GM21717 (cell line): ENCODE data around the gene SCARB1.

Experiments
- ATAC-seq: cut with Tn5 transposase; IDR thresholded peaks from one replicate; pipeline ENCODE4 v1.9.1; 2021; ENCODE audit warnings: mild to moderate bottlenecking, moderate library complexity; ENCODE audit not compliant: unreplicated experiment

SCARB1 gene

DNA sequence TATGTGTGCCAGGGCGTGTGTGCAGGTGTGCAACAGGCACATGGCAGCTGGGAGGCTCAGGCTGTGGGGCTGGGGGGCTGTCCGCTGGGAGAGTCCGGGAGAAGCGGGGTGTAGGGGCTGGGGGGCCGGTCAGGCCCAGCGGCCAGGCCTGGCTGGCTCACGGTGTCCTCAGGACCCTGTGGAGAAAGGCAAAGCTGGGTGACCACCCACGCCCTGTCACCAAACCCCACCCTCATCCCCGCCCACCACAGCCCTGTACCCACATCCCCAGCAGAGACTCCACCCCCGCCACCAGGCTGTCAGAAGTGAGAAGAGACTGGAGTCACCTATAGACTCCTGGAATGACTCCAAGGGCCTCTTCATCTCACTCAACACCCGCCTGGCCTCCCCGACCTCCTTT is 85.3 kb downstream of the SCARB1 start:
- no peak for ATAC-seq

GRCh38 chr12:124777399-124778372 is 86.0 kb downstream of the SCARB1 start:
- no peak for ATAC-seq

DNA sequence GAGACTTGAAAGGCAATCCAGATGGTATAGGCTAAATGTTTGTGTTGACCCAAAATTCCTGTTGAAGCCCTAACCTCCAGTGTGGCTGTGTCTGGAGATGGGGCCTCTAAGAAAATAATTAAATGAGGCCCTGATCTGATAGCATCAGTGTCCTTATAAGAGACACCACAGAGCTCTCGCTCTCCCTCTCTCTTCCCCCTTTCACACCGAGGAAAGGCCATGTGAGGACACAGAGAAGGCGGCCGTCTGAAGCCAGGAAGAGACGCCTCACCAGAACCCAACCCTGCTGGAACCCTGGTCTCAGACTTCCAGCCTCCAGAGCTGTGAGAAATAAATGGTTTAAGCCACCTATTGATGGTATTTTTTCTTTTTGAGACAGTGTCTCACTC is 87.5 kb downstream of the SCARB1 start:
- ATAC-seq, result no peak

GRCh38 chr12:124774462-124775167 is 89.0 kb downstream of the SCARB1 start:
- ATAC-seq, result peak; percentile 76

DNA sequence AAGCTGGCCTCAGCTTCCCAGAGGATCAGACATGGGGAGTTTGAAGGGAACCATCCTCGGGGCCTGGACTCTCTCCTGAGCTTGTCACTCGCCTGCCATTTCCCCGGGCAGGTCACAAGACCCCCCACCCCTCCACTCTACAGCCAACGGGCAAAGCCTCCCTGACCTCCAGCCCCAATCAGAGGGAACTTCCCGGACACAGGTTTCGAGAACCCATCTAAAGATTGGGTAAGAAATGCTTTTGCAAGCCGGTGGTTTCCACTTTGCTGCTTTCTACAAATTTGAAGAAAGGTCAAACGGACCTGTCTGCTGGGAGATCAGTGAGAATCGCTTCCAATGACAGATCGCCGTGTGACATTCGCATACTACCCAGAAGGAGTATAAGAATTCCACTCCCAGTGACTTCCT is 89.6 kb downstream of the SCARB1 start:
- peak; percentile 38 for ATAC-seq

DNA sequence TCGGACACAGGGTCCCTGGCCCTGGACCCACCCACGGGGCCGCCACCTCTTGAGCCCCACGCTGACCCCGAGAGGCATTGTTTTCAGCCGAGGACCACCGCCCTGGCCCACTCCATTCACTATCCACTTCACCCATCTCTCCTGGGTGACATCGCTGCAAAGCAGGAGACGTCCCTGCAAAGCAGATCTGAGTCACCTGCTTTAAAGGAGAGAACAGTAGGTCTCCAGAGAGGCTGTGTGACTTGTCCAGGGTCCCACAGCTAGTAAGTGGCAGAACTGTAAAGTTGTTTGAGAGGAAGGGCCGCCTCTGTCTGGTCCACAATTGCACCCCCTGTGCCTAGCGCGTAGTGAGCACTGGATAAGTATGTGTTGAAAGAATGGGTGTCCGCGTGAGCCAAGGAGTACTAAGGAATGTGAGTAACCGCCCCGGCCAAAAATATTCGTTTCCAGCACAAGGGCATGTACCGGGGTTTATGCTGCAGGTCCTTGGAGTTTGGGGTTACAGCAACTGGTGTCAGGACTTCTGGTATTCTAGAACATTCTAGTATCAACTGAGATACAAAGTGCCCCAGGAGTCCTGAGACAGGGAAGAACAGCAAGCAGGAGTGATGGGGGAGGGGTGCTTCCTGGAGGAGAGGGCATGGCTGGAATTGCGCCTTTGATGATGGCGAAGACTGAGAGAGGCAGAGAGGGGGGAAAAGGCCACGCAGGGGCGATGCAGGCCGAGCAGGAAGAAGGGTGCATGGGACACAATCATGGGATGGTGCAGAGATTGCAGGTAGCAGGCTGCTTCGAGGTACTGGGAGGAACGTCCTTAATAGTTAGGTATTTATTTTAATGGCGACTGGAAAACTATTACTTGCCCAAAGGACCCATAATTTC is 91.1 kb downstream of the SCARB1 start:
- no peak for ATAC-seq

DNA sequence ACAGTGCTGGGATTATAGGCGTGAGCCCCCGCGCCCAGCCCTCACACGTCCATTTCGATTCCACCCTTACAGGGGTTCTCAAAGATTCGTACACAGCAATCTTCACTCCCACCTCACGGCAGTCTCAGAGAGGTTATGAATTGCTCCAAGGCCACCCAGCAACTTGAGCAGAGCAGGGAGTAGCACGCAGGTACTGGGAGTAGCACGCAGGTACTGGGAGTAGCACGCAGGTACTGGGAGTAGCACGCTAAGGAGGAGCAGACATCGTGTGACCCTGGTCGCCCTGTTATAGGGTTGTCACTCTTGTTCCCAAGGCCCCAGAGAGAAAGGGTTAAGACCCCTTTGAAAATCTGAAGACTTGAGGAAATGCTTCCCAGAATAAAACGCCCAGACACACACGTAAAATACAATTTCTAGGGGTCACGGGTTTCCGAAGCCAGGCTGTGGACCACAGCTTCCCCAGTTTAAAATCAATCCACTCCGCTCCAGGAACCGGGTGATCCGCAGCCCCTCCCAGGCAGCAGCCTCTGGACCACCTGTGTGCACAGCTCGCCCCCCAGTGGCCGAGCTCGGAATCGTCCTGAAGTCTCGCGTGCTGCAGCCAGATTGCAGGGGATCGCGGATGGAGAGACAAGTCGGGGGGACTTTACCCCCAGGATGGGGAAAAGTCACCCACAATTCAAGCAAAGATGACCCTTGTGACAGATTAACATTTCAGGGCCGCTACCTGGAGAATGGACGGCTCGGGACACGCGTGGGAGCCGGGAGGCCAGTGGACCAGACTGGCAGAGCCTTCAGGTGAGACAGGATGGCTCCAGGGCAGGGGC is 92.0 kb downstream of the SCARB1 start:
- ATAC-seq, result no peak

DNA sequence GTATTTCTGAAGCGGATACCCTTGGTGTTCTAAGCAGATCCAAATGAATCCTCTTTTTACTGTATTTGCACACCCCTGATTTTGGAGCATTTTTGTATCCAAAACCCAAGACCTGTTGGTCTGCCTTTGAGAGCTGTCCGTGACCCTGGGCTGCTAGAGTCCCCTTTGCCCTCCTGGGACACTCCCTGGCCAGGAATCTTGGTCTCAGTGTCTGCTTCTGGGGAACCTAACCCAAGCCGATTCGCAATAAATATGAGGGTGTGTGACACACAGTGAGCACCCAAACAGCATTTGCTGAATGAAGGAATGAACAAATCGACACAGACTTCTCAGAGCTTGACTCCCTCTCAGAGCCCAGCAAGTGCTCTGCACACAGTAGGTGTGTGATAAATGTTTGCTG is 92.9 kb downstream of the SCARB1 start:
- no peak for ATAC-seq

DNA sequence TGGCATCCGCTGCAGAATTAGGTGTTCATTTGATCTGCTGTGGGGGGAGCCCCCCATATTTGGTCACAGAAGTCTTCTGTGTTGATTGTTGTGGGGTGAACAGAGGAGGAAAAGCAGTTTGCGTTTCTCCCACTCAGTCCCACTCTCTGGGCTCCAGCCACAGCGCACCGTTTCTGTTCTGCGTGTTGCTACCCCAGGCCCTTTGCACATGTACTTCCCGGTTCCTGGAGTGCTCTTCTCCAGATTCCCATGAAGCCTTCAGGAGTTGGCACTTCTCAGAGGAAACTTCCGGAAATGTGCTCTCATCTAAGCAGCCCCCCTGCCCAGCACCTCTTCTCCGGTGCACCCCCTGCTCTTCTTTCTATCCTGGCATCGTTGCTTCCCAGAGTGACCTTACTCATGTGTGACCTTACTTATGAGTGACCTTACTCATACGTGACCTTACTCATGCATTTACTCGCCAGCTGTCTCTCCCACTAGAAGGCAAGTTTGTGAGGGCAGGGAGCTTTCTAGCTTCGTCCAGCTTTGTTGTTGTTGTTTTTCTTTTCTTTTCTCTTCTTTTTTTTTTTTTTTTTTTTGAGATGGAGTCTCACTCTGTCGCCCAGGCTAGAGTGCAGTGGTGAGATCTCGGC is 93.7 kb downstream of the SCARB1 start:
- no peak for ATAC-seq

- ATAC-seq, result no peak
Measured at GRCh38 chr12:124769163-124769530, 94.5 kb downstream of the SCARB1 start.

GRCh38 chr12:124768452-124769162 is 95.1 kb downstream of the SCARB1 start:
- no peak for ATAC-seq

DNA sequence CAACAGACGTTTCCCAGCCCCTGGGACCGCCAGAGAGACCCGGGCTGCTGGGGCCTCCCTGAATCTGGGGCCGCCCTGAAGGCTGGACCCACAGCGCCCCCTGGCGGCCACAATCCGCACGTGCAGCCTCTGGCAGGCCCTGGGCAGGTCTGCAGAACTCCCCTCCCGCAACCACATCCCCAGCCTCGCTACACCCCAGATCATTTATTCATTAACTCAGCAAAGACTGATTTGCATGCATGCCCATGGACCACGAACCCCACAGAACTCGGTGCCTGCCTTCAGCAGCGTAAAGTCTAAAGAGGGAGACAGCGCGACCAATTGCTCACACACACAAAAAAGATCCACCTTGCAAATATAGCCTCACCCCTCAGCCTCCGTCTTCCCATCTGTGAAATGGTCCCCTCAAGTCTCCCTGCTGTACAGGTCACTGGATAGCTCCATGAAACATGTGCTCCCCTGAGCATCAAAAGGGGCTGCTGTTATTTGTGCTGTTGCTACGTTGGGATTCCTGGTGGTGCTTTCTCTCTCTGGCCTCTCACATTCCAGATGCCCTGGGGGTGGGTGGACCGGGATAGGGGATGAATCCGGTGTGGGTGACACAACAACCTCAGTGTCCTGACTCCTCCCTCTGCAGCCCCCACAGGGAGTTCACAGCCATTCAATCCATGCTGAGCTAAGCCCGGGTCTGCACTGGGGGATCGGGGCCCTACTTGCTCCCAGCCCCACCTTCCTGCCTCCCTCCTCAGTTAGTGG is 96.4 kb downstream of the SCARB1 start:
- peak; percentile 63 for ATAC-seq

DNA sequence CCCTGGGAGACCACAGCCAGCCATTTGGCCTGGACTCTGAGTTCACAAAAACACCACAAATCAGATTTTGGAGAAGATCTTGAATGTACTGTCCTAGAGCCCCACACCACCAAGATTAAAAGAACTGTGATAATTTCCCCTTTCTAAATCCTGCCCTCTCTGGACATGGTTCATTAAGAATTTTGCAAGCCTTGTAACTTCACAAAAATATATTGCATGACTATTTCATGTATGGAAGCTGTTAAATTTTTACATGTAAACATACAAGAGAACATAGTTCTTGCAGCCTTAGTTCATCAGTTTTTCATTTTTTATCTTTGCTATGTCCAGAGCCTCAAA is 97.0 kb downstream of the SCARB1 start:
- no peak for ATAC-seq

- no peak for ATAC-seq
Measured at GRCh38 chr12:124765581-124766489, 97.8 kb downstream of the SCARB1 start.

DNA sequence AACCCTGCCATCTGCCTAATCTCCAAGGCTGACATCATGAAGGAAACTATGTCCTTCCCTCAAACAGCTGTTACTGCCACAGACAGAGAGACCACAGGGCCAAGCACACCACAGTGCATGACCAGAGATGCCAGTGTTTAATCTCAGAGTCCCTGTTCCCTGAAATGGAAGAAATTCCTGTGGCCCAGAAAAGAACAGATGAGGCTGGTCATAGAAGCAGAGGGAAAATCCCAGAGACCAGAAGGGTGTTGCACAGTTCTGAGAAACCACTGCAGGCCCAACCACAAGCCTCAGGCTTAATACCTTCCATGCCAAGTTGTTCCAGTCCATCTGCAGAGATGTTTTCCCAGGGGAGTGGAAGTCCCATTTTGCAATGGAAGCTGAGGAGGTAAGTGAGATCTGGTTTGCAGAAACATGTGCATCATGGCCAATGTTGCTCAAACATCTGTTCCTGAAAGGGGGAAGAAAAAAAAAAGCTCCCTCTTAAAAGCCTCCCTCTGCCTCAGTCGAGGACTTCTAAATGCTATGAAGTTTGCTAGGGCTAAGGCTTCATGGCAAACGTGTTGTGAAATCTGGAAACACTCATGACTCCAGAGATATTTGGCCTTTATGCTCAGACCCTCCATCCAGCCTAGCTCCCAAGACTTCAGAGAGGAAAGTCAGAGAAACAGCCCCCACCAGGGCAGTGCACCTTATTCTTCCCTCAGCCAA is 98.6 kb downstream of the SCARB1 start:
- no peak for ATAC-seq

- no peak for ATAC-seq
Measured at GRCh38 chr12:124764451-124764850, 99.2 kb downstream of the SCARB1 start.

GRCh38 chr12:124763594-124763979 is 100.1 kb downstream of the SCARB1 start:
- ATAC-seq, result no peak
